CD4-positive, CD25-positive, alpha-beta regulatory T cell (primary cell): Measurements from ENCODE around the gene NLRP3. TPM values are rescaled to one million over a fixed set of nuclear protein-coding genes. Genes with fewer than 3 reads are reported as not detected.
"Not testable (repeated sequence)": the region's sequence is repeated elsewhere in the genome, so short reads cannot be mapped to it uniquely, and the experiment has no call there.

Experiments used
- ATAC-seq, 2 donors: fragments of 150-1000 bp; cut with Tn5 transposase; one replicate each; pipeline ENCODE4 v1.10.0; 2021; ENCODE audit warnings: low read depth in 2 of 2, moderate number of reproducible peaks in 2 of 2, moderate library complexity in 1 of 2
- DNase-seq, 3 donors: peaks; one replicate each; pipeline versions ENCODE4 v3.0.0 to v3.0.0-alpha.2; 2012 to 2022; ENCODE audit warnings: mixed read lengths in 1 of 3
- H3K27ac ChIP-seq: one replicate; pipeline ENCODE4 v1.7.0; 2013; ENCODE audit warnings: mild to moderate bottlenecking, low read length; ENCODE audit not compliant: insufficient read depth, poor library complexity, severe bottlenecking
- H3K27me3 ChIP-seq: one replicate; pipeline ENCODE4 v1.7.0; 2013; ENCODE audit warnings: low read length; ENCODE audit not compliant: control insufficient read depth, insufficient read depth
- H3K36me3 ChIP-seq: one replicate; pipeline ENCODE4 v1.7.0; 2013; ENCODE audit warnings: mild to moderate bottlenecking, low read length, moderate library complexity; ENCODE audit not compliant: control insufficient read depth, insufficient read depth
- H3K4me1 ChIP-seq: 2 replicates; pipeline ENCODE4 v1.7.0; 2013; ENCODE audit warnings: mild to moderate bottlenecking, low read length; ENCODE audit not compliant: insufficient read depth, control insufficient read depth, poor library complexity, severe bottlenecking
- H3K4me3 ChIP-seq: one replicate; pipeline ENCODE4 v1.7.0; 2013; ENCODE audit warnings: low read depth, mild to moderate bottlenecking, low read length, moderate library complexity
- H3K9me3 ChIP-seq, 2 experiments: 1 replicate in 1 of 2; 2 replicates in 1 of 2; pipeline ENCODE4 v1.7.0; 2013; ENCODE audit warnings: low read length in 2 of 2, mild to moderate bottlenecking in 1 of 2, moderate library complexity in 1 of 2; ENCODE audit not compliant: control insufficient read depth in 2 of 2
- H3K27ac Mint-ChIP-seq, 3 donors: one replicate each; pipeline ENCODE4 v1.8.0; 2020 to 2022; ENCODE audit warnings: mild to moderate bottlenecking in 3 of 3, mixed read lengths in 3 of 3, moderate library complexity in 2 of 3
- H3K27me3 Mint-ChIP-seq: one replicate; pipeline ENCODE4 v1.8.0; 2022; ENCODE audit warnings: mild to moderate bottlenecking, mixed read lengths
- H3K36me3 Mint-ChIP-seq: one replicate; pipeline ENCODE4 v1.8.0; 2020; ENCODE audit warnings: mixed read lengths
- H3K4me1 Mint-ChIP-seq, 4 donors: one replicate each; pipeline ENCODE4 v1.8.0; 2020 to 2022; ENCODE audit warnings: mixed read lengths in 4 of 4, mild to moderate bottlenecking in 1 of 4
- H3K4me3 Mint-ChIP-seq, 4 donors: one replicate each; pipeline ENCODE4 v1.8.0; 2020 to 2022; ENCODE audit warnings: mild to moderate bottlenecking in 4 of 4, mixed read lengths in 4 of 4, moderate library complexity in 3 of 4
- H3K9me3 Mint-ChIP-seq, 7 donors: one replicate each; pipeline ENCODE4 v1.8.0; 2020 to 2022; ENCODE audit warnings: mixed read lengths in 7 of 7, mild to moderate bottlenecking in 3 of 7, moderate library complexity in 2 of 7
- polyA plus RNA-seq, 4 donors: library from polyadenylated mRNA; unstranded; fragments of 300-500 nt; fragmentation: Illumina TruSeq; gene quantifications; one replicate each; pipeline ENCODE4 v1.2.3, GENCODE V29; 2021
- total RNA-seq: library from RNA; stranded (reverse); gene quantifications from one replicate; pipeline ENCODE4 v1.2.3, GENCODE V29; 2022

Gene NLRP3
- total and polyA plus RNA-seq, 5 donors from 2014 or later = 0.10 to 2.0 (median 0.34) TPM; not detected in 2

GRCh38 chr1:247467129-247467528, 51.2 kb downstream of the NLRP3 start:
- Mint-ChIP-seq H3K27ac (no peak overlapping the region), H3K36me3 (no peaks in the 10 kb centered on the region), H3K4me3 (no peak overlapping the region), H3K4me1 (no peaks in the 10 kb centered on the region), H3K9me3 (peaks cover 0 to 6% (median 1%) of the 10 kb centered on the region in 7 donors), H3K27me3 (no peaks in the 10 kb centered on the region)
- H3K36me3 ChIP-seq = no peaks in the 10 kb centered on the region
- no peak overlapping the region for H3K27ac ChIP-seq
- H3K4me1 ChIP-seq = no peaks in the 10 kb centered on the region
- H3K27me3 ChIP-seq = no peaks in the 10 kb centered on the region
- ATAC-seq (no peak), DNase-seq (no peak)
- H3K4me3 ChIP-seq = no peak overlapping the region
- no peaks in the 10 kb centered on the region for H3K9me3 ChIP-seq

- no peak overlapping the region for H3K4me3 Mint-ChIP-seq
- H3K4me1 Mint-ChIP-seq = no peaks in the 10 kb centered on the region
- Histone ChIP-seq H3K4me1 (no peaks in the 10 kb centered on the region), H3K4me3 (no peak overlapping the region), H3K36me3 (no peaks in the 10 kb centered on the region), H3K27me3 (no peaks in the 10 kb centered on the region), H3K9me3 (no peaks in the 10 kb centered on the region), H3K27ac (no peak overlapping the region)
- ATAC-seq = no peak
- DNase-seq = no peak
- no peaks in the 10 kb centered on the region for H3K36me3 Mint-ChIP-seq
- H3K27ac Mint-ChIP-seq = no peak overlapping the region
- H3K9me3 Mint-ChIP-seq = peaks cover 0 to 1% (median 0%) of the 10 kb centered on the region in 7 donors
- no peaks in the 10 kb centered on the region for H3K27me3 Mint-ChIP-seq
These were observed 52.6 kb downstream of the NLRP3 start for GRCh38 chr1:247468481-247469140.

GRCh38 chr1:247469141-247469535, 53.2 kb downstream of the NLRP3 start:
- H3K27ac Mint-ChIP-seq = no peak overlapping the region
- Histone ChIP-seq H3K4me3 (no peak overlapping the region), H3K27ac (no peak overlapping the region), H3K4me1 (no peaks in the 10 kb centered on the region), H3K36me3 (no peaks in the 10 kb centered on the region), H3K9me3 (no peaks in the 10 kb centered on the region), H3K27me3 (no peaks in the 10 kb centered on the region)
- peaks cover 0 to 1% (median 0%) of the 10 kb centered on the region in 7 donors for H3K9me3 Mint-ChIP-seq
- H3K36me3 Mint-ChIP-seq = no peaks in the 10 kb centered on the region
- no peak for ATAC-seq
- no peak overlapping the region for H3K4me3 Mint-ChIP-seq
- H3K4me1 Mint-ChIP-seq = no peaks in the 10 kb centered on the region
- peaks cover 2% of the 10 kb centered on the region for H3K27me3 Mint-ChIP-seq
- no peak for DNase-seq

- H3K9me3 Mint-ChIP-seq, ATAC-seq, H3K27me3 Mint-ChIP-seq, H3K27ac Mint-ChIP-seq, H3K27ac ChIP-seq, H3K4me1 ChIP-seq, H3K4me3 Mint-ChIP-seq, DNase-seq, H3K4me3 ChIP-seq, H3K9me3 ChIP-seq, H3K36me3 ChIP-seq, H3K36me3 Mint-ChIP-seq, H3K4me1 Mint-ChIP-seq, H3K27me3 ChIP-seq: not testable (repeated sequence)
These were observed 55.0 kb downstream of the NLRP3 start for GRCh38 chr1:247470942-247471429.

GRCh38 chr1:247471445-247472016, 55.6 kb downstream of the NLRP3 start:
- Histone ChIP-seq H3K27me3 (no peaks in the 10 kb centered on the region), H3K4me1 (no peaks in the 10 kb centered on the region), H3K27ac (no peak overlapping the region), H3K4me3 (no peak overlapping the region), H3K36me3 (no peaks in the 10 kb centered on the region), H3K9me3 (no peaks in the 10 kb centered on the region)
- no peaks in the 10 kb centered on the region for H3K4me1 Mint-ChIP-seq
- H3K4me3 Mint-ChIP-seq = no peak overlapping the region
- H3K27ac Mint-ChIP-seq = no peak overlapping the region
- DNase-seq (no peak), ATAC-seq (no peak)
- H3K36me3 Mint-ChIP-seq = no peaks in the 10 kb centered on the region
- peaks cover 5% of the 10 kb centered on the region for H3K27me3 Mint-ChIP-seq
- H3K9me3 Mint-ChIP-seq = peaks cover 0 to 2% (median 0%) of the 10 kb centered on the region in 7 donors

- Mint-ChIP-seq H3K27ac (no peak overlapping the region), H3K9me3 (peaks cover 0 to 2% (median 0%) of the 10 kb centered on the region in 7 donors), H3K4me1 (no peaks in the 10 kb centered on the region), H3K36me3 (no peaks in the 10 kb centered on the region), H3K27me3 (peaks cover 5% of the 10 kb centered on the region), H3K4me3 (no peak overlapping the region)
- H3K4me3 ChIP-seq = no peak overlapping the region
- no peaks in the 10 kb centered on the region for H3K9me3 ChIP-seq
- H3K27ac ChIP-seq = no peak overlapping the region
- no peaks in the 10 kb centered on the region for H3K27me3 ChIP-seq
- ATAC-seq = no peak
- no peaks in the 10 kb centered on the region for H3K4me1 ChIP-seq
- no peaks in the 10 kb centered on the region for H3K36me3 ChIP-seq
- no peak for DNase-seq
These were observed 56.1 kb downstream of the NLRP3 start for GRCh38 chr1:247472035-247472434.

- Mint-ChIP-seq H3K9me3 (peaks cover 0 to 2% (median 0%) of the 10 kb centered on the region in 7 donors), H3K4me3 (no peak overlapping the region), H3K27ac (no peak overlapping the region), H3K4me1 (no peaks in the 10 kb centered on the region), H3K36me3 (no peaks in the 10 kb centered on the region), H3K27me3 (peaks cover 5% of the 10 kb centered on the region)
- no peak for ATAC-seq
- Histone ChIP-seq H3K9me3 (no peaks in the 10 kb centered on the region), H3K4me3 (no peak overlapping the region), H3K27ac (no peak overlapping the region), H3K4me1 (no peaks in the 10 kb centered on the region), H3K36me3 (no peaks in the 10 kb centered on the region), H3K27me3 (no peaks in the 10 kb centered on the region)
- no peak for DNase-seq
These were observed 58.4 kb downstream of the NLRP3 start for GRCh38 chr1:247474367-247474766.

GRCh38 chr1:247475793-247476192, 59.8 kb downstream of the NLRP3 start:
- ATAC-seq (no peak), DNase-seq (no peak)
- H3K27ac Mint-ChIP-seq = no peak overlapping the region
- Histone ChIP-seq H3K36me3 (no peaks in the 10 kb centered on the region), H3K4me3 (no peak overlapping the region), H3K9me3 (no peaks in the 10 kb centered on the region), H3K27me3 (no peaks in the 10 kb centered on the region), H3K27ac (no peak overlapping the region), H3K4me1 (no peaks in the 10 kb centered on the region)
- H3K27me3 Mint-ChIP-seq = peaks cover 5% of the 10 kb centered on the region
- peaks cover 0 to 2% (median 0%) of the 10 kb centered on the region in 7 donors for H3K9me3 Mint-ChIP-seq
- H3K36me3 Mint-ChIP-seq = no peaks in the 10 kb centered on the region
- H3K4me3 Mint-ChIP-seq = no peak overlapping the region
- no peaks in the 10 kb centered on the region for H3K4me1 Mint-ChIP-seq
